Epithelial cell of proximal tubule (primary cell): Measurements from ENCODE around the gene KMO. TPM values are rescaled to one million over a fixed set of nuclear protein-coding genes. Genes with fewer than 3 reads are reported as not detected.

ENCODE experiments used
- DNase-seq: peaks from one replicate; pipeline ENCODE4 v3.0.0-alpha.2; 2011; ENCODE audit warnings: low read depth
- H3K4me3 ChIP-seq: 2 replicates; pipeline ENCODE4 v1.5.1; 2011; ENCODE audit warnings: low read depth, mild to moderate bottlenecking, low read length
- total RNA-seq: library from RNA; depleted of rRNA; stranded (reverse); fragments of >200 nt; gene quantifications from 2 replicates; pipeline ENCODE4 v1.2.3, GENCODE V29; 2015
- TF ChIP-seq, protein P1 (sequence below): conservative IDR thresholded peaks from 2 replicates; pipeline ENCODE4 v1.5.1; 2012; ENCODE audit warnings: low read depth, mild to moderate bottlenecking, low read length

The KMO gene
- total RNA-seq, 1 donor from 2014 or later = not detected

DNA sequence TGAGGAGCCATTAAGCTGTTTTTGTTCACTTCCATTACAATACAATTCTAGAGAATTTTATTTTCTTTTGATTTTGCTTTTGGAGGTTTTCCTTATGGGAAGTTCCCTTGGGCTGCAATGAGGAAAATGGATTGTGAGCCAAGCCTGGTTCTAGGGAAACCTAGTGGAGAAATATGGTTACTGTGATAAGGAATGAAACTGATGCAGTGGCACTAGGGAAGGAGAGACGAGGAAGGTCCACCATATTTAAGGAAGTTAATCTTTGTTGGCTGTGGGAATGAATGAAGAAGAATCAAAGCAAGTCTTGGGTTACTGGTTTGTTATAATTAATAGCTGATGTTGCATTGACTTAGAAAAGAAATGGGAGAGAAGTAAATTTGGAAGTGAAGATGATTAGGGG lies 79.6 kb downstream of the KMO start:
- TF ChIP-seq, protein P1, sequence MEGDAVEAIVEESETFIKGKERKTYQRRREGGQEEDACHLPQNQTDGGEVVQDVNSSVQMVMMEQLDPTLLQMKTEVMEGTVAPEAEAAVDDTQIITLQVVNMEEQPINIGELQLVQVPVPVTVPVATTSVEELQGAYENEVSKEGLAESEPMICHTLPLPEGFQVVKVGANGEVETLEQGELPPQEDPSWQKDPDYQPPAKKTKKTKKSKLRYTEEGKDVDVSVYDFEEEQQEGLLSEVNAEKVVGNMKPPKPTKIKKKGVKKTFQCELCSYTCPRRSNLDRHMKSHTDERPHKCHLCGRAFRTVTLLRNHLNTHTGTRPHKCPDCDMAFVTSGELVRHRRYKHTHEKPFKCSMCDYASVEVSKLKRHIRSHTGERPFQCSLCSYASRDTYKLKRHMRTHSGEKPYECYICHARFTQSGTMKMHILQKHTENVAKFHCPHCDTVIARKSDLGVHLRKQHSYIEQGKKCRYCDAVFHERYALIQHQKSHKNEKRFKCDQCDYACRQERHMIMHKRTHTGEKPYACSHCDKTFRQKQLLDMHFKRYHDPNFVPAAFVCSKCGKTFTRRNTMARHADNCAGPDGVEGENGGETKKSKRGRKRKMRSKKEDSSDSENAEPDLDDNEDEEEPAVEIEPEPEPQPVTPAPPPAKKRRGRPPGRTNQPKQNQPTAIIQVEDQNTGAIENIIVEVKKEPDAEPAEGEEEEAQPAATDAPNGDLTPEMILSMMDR = no peak
- H3K4me3 ChIP-seq = no peak overlapping the region
- no peak for DNase-seq

- DNase-seq = peak; percentile 86
Observed at GRCh38 chr1:241612533-241613477, 80.6 kb downstream of the KMO start.

DNA sequence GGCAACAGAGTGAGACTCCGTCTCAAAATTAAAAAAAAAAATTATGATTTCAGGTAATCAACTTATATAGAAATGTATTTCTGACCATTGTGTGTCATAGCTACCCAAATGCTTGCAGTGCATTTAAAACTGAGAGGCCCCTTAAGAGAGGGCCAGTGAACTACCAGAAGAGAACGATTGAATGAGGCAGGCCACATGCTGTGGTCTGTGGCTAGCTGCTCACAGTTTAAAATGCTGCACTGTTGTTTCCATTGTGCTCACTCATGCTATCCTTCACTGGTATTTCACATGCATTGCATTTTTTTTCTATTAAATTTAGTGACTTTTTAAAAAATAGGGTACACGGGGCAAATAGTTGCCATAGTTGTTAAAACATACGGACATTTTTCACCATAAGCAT lies 82.0 kb downstream of the KMO start:
- TF ChIP-seq, protein P1 = no peak
- no peak overlapping the region for H3K4me3 ChIP-seq
- no peak for DNase-seq

More at GRCh38 chr1:241612533-241613477, 80.6 kb downstream of the KMO start:
- H3K4me3 ChIP-seq = no peak overlapping the region
- TF ChIP-seq, protein P1 = no peak

GRCh38 chr1:241614572-241614971 lies 82.4 kb downstream of the KMO start:
- TF ChIP-seq, protein P1 = no peak
- DNase-seq = no peak

DNA sequence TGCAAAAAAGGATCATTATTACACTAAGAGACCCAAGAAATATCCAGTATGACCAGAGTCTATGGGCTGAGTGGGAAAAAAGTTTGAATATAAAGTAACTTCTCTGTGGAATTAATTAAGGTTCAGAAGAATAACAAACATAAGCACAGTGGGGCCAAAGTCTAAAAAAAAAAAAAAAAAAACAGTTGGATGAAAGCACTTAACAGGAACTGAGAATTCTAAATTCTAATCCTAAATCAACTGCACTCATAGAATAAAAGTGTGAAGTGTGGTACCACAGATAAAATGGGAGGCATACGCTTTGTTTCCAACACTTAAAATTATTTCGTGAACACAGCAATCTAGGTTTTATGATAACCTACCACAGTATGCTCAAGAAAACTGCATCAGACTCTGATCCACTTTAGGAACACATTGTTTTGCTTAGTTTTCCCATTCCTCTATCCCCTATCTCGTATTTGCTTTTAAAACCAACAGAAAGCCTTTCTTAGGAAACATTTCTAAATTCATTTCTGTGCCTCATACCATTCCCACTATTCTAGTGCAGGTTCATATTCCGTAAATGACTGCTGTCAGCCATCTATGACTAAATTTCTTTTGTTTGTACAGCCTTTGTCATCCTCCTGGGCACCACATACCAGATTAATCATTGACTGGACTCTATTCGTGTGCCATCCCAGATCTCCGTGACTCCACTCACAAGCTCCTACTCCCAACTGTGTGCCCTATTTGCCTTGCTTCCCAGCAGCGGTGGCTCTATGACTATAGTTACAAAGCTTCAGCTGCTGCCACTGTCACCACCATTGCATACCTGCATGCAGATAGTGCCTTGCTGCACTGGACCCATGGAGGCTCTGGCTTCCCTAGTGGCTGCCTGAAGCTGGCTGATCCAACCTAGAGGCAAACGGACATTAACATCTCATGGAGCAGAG lies 83.1 kb downstream of the KMO start:
- TF ChIP-seq, protein P1 = peak; percentile 11
- peak; percentile 91 for DNase-seq
- no peak overlapping the region for H3K4me3 ChIP-seq

More at GRCh38 chr1:241614572-241614971, 82.4 kb downstream of the KMO start:
- H3K4me3 ChIP-seq = no peak overlapping the region

- H3K4me3 ChIP-seq = no peak overlapping the region
- no peak for DNase-seq
- TF ChIP-seq, protein P1 = no peak
Observed at GRCh38 chr1:241617426-241617825, 85.2 kb downstream of the KMO start.
